Kidney tubule cell (primary cell): ENCODE data around the gene SMOC2.
A peak's percentile ranks its signal among the peaks of the same experiment; 100 is the strongest.
"Not testable (repeated sequence)": the region's sequence is repeated elsewhere in the genome, so short reads cannot be mapped to it uniquely, and the experiment has no call there.

Experiments
- DNase-seq: peaks from one replicate; pipeline ENCODE4 v3.0.0-alpha.2; 2018; ENCODE audit warnings: low spot score

The SMOC2 gene

DNA sequence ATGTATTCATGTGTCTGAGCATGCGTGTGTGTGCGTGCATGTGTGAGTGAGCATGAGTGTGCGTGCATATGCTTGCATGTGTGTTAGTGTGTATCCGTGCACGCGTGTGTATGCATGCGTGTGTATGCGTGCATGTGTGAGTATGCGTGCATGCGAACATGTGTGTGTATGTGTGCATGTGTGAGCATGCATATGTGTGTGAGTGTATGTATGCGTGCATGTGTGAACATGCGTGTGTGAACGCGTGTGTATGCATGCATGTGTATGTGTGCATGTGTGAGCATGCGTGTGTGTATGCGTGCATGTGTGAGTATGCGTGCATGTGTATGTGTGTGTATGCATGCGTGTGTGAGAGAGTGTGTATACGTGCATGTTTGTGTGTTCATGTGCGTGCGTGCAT is 77.9 kb downstream of the SMOC2 start:
- DNase-seq: no peak

DNA sequence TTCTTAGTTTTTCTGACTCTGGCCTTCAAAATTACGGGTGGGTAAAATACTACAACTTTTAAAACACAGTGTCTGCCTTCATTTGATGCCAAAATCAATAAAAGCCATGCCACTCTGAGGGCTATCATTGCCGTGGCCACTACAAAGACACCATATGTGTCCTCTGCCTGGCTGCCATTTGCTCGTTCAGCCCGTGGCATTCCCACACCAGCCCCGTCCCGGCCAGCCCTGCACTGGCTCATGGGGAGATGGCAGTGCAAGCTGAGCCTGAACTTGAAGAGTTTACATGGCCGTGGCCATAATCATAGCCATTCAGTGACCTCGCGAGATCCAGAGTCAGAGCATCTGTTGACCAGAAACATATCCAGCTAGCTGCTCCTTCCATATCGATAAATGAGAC is 79.2 kb downstream of the SMOC2 start:
- DNase-seq: no peak

DNA sequence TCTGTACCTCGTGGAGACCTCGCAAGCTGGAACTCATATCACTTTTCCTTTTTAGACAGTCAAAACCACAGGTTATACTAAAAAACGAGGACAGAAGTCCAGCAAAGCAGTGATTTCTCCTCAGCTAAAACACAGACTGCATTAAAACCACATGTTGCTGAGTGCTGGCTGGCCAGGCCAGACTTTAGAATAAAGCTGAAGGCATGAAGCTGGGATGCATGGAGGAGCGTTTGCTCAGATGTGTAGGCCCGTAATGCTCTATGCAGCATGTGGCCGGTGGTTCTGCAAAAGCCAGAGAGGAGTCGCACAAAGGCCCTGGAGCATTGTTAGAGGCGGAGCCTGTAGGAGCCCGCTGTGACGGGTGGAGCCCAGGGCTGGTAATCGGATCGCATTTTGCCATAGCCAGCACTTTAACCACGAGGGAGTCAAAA is 83.6 kb downstream of the SMOC2 start:
- no peak for DNase-seq

DNA sequence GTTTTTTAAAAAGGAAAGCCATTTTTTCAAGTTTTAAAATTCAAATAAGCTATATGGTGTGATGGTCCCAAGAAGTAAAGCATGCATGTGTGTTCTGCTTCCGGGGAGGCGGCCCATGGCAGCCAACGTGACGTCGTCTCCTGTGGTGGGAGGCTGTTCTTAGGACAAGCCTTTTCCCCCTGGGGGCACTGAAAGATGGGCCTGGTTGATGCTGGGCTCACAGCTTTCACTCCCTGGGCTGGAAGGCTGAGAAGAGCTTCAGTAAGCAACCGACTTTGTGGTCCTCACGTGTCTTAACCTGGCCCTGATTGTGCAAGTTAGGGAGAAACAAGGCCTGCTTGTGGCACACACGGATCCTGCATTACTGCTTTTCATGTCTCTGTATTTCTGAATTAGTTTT is 84.1 kb downstream of the SMOC2 start:
- DNase-seq: no peak

DNA sequence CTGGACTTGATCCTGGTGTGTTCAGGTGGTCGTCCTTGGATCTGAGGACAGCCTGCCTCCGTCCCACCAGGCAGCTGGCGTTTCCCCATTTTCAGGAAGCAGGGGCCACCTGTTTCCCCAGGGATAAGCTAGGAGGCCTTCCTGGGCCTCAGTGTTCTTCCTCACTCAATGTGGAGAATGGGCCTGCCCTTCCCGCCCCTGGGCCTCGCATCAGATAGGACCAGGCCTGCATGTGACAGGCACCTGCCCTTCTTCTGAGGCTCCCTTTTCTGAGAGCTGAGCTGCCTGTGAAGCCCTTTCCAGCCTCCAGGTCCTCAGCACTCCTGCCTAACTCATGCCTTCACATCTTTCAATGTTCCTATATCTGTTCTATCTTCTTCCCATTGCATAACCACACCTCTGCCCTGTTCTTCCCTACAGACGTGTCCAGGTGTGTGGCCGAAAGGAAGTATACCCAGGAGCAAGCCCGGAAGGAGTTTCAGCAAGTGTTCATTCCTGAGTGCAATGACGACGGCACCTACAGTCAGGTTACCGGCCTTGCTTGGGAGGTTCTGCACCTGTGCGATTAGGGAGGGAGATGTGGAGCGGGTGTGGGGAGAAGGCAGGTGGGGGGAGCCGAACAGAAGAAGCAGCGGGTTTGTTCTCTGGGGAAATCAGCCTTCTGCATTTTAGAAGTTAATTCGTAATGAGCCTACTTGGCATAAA is 85.1 kb downstream of the SMOC2 start:
- DNase-seq: no peak

DNA sequence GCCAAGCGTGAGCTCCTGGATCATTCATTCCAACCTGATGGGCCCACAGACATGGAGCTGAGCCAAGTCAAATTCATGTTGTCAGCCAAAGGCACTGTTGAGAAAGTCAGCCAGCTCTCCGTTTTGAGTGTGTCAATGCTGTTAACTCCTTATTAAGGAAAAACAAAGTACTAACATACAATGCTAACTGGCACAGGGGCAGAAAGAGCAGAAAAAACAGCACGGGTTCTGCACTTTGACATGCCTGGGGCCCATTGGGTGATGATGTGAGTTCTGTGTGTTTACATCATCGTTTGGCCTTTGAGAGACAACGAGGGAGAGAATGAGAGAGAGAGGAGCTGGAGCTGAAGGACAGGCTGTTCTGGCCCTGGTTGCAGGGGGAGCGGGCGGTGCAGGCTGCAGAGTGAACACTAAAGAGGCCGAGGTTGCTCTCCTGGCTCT is 85.9 kb downstream of the SMOC2 start:
- no peak for DNase-seq

DNA sequence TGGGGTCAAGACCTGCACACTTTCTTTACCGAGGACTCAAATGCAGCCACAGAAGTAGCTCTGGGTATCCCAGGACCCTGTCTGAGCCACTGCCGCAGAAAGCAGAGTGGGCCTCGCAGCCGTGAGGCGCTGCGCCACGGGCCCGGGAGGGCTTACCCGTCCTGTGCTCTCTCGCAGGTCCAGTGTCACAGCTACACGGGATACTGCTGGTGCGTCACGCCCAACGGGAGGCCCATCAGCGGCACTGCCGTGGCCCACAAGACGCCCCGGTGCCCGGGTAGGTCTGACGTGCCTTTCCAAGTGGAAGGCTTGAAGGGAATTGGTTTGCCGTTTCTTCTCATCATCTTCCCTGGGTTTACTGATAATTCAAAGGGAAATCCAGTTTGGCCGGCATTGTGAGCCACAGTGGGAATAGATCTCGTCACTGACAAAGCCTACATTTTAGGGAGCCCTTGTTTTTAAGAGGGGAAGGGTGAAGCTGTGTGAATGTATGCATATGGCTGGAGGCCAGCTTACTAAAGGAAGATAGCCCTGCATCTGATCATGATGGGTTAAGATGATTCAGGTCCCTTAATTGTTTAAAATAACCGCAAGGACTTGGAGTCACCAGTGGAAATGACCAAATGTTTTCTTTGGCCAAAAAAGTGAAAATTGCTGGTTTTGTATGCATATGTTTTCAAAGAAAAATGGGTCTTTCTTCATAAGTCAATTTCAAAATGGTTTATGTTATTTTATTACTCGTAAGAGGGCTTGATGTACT is 86.6 kb downstream of the SMOC2 start:
- no peak for DNase-seq

DNA sequence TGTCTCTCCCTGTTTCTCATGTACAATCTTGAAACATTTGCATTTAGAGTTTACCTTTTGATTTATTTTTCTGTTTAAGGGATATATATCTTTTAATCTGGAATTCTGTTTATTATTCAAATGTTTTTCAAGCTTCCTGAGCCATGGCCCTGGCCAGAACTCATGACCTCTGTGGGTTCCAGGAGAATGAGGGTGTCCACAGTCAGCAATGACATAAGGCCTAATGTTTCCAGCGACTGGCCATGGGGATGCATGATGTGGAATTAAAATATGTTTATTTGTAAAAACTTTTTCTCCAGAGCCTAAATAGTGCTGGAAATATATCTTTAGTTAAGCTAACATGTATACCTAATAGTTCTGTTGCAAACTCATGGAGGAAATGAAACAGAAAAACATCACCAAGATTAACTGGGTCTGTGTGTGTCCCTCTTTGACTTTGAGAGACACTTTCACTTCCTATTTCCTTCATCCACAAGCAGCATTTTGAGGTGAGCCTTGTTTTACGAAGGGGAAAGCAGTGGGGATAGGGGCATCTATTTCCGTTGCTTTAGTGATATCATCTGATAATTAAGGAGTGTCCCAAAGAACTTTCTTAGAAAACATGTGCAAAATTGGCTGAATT is 87.6 kb downstream of the SMOC2 start:
- DNase-seq: no peak

DNA sequence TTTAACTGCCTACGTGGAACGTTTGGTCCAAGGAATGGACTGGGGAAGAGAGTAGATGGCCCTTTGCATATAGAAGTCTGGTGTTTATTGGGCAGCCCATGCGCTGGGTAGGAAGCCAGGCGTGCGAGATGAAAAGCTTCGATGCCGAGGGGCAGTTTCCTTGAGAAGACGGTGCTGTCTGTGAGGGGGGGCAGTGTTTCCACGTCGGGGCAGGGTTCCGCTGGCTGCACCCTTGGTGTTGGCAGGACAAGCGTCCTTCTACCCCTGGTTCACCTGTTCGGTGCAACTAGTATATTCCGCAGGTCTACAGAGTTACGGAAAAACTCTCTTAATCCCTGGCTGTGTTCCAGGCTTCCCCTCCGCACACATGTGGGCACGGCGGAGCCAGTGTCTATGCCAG is 88.2 kb downstream of the SMOC2 start:
- no peak for DNase-seq

DNA sequence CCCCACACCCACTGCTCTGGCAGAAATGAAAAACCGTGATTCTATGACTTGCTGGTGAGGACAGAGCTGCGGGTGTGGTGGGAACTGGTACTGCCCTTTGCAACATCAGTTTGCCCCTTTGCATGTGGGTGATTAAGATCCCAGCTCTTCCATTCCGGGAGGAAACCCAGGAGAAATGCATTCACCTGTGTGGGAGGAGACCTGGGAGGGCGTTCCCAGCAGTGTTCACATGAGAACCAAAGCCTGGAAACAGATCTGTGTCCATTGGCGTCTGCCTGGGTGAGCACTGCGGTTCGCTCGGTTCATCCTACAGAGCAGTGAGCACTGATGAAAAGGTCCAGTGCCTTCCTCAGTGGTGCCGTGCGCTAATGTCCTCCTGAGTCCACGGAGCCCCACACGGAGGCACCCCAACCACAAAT is 89.7 kb downstream of the SMOC2 start:
- DNase-seq: peak; percentile 33

DNA sequence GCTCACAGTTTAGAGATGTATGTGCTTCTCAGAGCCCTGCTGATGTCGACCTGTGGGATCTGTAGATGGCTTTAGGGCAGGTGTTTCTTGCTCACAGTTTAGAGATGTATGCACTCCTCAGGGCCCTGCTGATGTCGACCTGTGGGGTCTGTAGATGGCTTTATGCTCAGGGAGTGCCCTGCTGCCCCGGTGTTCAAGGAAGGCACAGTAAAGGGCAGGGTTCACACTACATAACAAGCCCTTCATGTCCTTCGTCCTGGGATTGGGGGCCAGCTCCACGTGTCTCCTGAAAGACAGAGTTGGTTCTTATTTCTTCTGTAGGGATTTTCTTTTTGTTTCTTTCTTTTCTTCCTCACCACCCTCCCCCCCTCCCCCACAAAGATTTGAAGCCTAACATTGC is 91.1 kb downstream of the SMOC2 start:
- no peak for DNase-seq

DNA sequence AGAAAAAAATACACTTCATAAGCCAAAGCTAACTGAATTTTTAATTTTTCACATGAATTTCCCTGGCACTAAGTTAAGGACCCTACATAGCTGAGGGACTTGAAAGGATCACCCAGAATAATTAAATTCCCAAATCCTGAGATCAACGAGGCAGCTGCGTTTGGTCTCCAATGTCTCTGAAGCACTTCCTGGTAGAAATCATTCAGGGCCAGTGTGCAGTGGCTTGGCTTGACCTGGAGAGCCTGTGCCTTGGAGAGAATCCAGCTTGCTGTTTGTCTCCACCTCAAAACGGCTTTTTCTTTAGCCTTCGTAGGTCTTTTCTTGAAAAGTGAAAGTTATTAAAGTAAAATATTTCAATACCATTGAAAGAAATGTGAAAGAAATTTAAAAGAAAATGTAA is 92.4 kb downstream of the SMOC2 start:
- DNase-seq: no peak

DNA sequence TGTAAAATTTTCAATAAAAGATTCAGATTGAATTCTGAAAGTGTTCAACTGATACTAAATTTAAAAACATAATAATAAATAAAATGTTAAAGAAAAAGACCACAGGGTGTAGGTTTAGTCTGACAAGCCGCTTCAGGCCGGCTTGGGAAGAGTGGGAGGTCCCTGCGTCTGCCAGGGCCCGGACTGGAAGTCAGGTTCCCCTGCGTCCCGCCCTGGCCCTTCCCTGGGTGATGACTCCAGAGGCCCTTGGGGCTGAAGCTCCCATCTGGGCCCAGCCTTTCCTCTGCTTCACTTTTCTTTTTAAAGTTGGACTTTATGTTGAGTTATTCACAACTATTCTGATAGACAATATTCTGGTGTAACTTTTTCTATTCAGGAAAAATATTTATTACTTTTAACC is 93.3 kb downstream of the SMOC2 start:
- no peak for DNase-seq

DNA sequence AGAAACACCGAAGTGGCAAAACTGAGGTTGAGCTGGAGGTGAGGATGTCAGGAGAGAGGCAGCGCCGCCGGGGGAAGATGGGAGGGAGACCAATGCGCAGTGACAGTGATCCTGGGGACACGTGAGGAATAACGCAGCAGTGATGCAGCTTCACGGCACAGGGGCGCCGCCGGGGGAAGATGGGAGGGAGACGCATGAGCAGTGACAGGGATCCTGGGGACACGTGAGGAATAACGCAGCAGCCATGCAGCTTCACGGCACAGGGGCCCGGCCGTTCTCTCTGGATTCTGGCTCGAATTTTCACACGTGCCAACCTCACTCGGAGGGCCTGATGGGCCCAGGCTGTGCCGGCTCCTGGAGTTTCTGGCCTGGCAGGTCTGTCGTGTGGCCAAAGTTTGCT is 94.7 kb downstream of the SMOC2 start:
- DNase-seq: no peak

DNA sequence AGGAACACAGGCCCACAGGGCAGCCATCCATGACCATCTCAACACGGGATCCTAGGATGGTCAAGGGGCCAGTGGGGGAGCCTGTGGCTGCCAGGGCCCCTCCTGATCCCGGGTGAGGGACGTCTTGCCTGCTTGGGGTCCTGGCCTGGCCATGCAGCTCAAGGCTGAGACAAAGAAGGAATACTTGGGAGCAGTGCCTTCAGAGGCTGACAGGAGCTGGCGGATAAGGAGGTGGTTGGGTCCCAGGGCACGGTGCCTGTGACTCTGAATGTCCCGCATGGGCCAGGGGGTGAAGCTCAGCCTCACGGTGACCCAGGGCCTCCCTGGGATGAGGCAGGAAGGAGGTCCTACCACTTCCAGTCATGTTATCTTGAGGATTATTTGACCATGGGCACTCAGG is 95.2 kb downstream of the SMOC2 start:
- no peak for DNase-seq

DNA sequence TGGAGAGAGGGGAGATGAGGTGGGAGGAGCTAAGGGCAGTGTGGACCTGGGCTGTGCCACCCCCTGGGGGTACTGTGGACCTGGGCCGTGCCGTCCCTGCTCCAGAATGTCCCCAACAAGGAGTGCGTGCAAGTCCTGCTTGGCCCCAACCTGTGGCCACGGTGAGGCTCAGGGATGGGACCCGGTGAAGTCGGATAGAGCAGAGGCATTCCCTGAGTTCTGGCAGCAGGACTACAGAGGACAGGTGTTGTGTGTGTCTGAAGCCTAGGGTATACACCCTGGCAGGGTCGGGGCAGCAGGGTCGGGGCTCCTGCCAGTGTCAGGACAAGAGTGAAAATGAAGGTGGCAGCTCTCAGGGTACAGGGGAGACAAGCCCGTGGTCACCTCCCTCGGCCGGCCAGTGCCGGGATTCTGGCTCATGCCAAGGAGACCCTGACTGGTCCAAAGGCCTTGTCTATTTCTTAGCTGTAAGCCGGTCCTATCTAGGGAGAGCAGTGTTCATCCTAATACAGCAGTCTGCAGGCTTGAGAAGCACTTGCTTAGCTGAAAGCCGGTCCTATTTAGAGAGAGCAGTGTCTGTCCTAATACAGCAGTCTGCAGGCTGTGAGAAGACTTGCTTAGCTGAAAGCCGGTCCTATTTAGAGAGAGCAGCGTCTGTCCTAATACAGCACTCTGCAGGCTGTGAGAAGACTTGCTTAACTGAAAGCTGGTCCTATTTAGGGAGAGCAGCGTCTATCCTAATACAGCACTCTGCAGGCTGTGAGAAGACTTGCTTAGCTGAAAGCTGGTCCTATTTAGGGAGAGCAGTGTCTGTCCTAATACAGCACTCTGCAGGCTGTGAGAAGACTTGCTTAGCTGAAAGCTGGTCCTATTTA is 95.9 kb downstream of the SMOC2 start:
- DNase-seq: no peak

DNA sequence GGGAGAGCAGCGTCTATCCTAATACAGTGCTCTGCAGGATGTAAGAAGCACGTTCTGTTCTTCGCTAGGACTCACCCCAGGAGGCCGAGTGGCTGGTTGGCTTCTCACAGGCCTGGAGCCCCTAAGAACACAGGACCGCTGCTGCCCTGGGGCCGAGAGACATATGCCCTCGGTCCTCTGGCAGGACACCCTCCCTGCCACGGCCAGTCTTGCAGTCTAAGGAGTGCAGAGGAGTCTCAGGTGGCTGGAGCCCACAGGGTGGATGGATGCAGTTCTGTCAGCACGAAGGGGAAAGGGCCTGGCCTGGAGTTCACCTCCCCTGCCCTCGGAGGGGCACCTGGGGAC is 96.5 kb downstream of the SMOC2 start:
- DNase-seq: no peak

DNA sequence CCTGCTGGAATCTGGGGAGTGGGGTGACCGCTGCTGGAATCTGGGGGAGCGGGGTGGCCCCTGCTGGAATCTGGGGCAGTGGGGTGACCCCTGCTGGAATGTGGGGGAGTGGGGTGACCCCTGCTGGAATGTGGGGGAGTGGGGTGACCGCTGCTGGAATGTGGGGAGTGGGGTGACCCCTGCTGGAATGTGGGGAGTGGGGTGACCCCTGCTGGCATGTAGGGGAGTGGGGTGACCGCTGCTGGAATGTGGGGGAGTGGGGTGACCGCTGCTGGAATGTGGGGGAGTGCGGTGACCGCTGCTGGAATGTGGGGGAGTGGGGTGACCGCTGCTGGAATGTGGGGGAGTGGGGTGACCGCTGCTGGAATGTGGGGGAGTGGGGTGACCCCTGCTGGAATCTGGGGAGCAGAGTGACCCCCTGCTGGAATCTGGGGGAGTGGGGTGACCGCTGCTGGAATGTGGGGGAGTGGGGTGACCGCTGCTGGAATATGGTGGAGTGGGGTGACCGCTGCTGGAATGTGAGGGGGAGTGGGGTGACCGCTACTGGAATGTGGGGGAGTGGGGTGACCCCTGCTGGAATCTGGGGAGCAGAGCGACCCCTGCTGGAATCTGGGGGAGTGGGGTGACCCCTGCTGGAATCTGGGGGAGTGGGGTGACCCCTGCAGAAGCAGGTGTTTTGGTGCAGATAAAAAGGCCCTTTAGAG is 97.4 kb downstream of the SMOC2 start:
- not testable (repeated sequence) for DNase-seq

DNA sequence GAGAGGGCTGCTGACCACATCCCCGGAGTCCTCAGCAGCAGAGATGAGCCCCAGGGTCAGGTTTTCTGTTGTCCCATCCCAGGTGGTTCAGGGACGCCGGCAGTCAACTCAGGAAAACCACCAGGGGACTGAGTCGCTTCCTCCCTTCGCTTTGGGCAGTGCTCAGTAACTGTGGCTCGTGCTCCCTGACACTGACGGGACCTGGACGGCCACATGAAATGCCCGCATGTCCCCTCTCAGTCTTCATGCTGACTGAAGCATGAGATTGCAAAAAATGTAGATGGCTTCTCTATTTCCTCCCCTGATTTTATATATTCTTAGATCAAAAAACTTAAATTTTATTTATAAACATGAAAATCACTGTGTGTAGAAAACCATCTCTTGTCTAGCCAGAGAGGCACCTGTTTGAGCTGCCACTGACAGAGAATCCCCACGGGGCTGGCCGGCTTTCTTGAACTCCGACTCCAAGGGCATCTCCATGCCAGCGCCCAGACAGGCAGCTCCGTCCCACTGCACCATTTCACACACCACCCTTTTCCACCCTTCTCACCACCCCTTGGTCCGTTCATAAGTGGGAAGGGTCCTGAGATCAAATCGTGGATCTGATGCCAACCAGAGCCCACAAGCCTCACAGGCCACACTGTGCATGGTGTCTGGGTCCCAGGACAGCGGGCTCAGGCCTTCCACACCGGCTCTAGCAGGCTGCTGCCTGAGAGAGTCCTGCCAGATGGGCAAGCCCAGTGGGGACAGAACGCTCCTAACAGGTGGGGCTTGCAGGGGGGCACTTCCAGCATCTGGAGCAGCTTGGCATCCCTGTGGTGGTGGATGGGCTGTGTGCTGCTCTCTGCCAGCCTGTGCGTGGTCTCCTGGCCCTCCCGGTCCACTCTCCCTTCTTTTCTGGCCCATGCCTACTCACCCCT is 98.2 kb downstream of the SMOC2 start:
- DNase-seq: no peak

DNA sequence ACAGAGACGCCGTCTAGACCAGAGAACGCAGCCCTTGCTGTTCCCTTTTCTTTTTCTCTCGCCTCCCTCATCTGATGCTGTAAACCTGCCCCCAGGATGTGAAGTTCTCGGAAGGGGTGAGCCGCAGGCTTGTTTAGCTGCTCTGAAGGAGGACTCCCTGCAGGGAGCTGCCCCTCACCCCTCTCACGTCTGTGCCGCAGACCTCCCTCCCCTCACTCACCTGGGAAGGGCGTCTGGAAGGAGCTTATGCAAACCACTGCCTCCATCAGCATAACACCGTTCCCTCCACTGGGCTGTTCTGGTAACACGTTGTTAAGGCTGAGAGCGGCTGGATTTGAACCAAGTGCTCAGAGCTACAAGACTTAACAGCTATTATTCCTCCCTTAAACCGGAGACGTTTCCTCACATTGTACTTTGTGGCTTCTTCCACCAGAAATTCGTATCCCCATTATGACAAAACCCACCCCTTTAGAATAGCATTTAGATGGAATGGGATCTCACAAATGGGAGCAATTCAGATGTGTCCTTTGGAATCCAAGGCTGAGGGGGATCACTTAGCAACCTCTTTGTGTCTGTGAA is 99.8 kb downstream of the SMOC2 start:
- no peak for DNase-seq
